HG02973 (cell line): ENCODE data around the gene RBMS3.
"Not testable (repeated sequence)": the region's sequence is repeated elsewhere in the genome, so short reads cannot be mapped to it uniquely, and the experiment has no call there.

Source experiments
- ATAC-seq: cut with Tn5 transposase; IDR thresholded peaks from one replicate; pipeline ENCODE4 v1.9.1; 2021; ENCODE audit warnings: moderate library complexity; ENCODE audit not compliant: unreplicated experiment

Gene RBMS3

GRCh38 chr3:30042274-30042859 lies 761.5 kb downstream of the RBMS3 start:
- no peak for ATAC-seq

DNA sequence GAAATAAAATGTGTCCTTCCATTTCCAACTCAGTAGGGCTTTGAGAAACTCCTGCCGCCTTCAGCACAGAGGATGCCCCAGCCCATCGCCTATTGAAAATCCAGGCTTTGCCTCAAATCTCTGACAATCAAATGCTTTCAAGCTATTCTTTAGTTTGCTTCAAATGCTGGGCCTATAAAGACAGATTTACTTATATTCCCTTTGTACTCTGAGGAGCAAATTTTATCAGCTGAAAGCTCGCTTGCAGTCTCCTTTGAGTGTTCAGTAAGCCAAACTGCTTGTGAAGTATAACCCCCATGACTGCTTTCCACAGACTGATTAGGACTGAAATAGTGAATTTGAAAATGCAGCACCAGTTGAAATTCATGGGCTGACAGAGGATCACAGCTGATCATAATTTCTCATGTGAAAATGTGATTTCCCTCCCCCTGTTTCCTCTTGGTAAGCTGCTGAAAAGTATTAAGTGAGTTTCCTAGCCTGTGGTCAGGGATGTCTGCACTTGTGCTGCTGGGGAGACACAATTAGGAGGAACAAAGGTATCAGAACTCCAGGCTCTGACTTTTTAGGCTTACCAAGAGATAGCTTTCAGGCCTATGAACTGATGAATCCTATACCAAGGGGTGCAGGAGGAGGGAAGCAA lies 762.2 kb downstream of the RBMS3 start:
- ATAC-seq = no peak

DNA sequence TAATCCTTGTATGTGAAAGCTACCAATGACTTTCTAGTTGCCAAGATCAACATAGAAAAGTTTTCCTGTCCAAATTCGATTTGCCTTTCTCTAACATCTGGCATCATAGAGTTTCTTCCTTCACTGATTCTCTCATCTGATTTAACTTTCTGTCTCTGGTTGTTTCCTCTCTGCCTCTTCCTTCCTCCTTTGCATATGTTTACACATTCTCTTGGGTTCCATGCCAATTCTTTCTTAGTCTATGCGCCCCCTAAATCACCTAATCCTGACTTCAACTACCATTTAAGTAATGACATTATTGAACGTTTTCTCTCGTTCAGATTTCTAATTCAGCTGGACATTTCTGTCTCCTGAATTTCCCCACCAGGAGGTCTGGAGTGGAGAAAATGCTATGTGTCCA lies 763.6 kb downstream of the RBMS3 start:
- no peak for ATAC-seq

GRCh38 chr3:30048431-30048830 lies 767.6 kb downstream of the RBMS3 start:
- no peak for ATAC-seq

DNA sequence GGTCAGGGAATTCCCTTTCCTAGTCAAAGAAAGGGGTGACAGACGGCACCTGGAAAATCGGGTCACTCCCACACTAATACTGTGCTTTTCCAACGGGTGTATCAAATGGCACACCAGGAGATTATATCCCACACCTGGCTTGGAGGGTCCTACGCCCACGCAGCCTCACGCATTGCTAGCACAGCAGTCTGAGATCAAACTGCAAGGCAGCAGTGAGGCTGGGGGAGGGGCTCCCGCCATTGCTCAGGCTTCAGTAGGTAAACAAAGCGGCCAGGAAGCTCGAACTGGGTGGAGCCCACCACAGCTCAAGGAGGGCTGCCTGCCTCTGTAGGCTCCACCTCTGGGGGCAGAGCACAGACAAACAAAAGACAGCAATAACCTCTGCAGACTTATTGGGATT lies 769.2 kb downstream of the RBMS3 start:
- ATAC-seq = not testable (repeated sequence)

- no peak for ATAC-seq
These were observed 778.4 kb downstream of the RBMS3 start for GRCh38 chr3:30059240-30059639.
